ENCODE measurements around the gene PALD1. TPM values are rescaled to one million over a fixed set of nuclear protein-coding genes. Genes with fewer than 3 reads are reported as not detected.
A peak's percentile ranks its signal among the peaks of the same experiment; 100 is the strongest.

Gene PALD1
- total RNA-seq, 2 donors from 2014 or later = 1.3 to 3.9 TPM

GRCh38 chr10:70523549-70523948, 45.0 kb downstream of the PALD1 start:
- DNase-seq = no peak
- ATAC-seq = no peak
- intact Hi-C loops (cut with DNase I, micrococcal nuclease) = no loop called here

GRCh38 chr10:70528314-70528713, 49.7 kb downstream of the PALD1 start:
- intact Hi-C loops (cut with DNase I, micrococcal nuclease) = no loop called here
- no peak for DNase-seq
- no peak for ATAC-seq

- no peak for DNase-seq
- ATAC-seq = peak; percentile 66
- intact Hi-C loops (cut with DNase I, micrococcal nuclease) = no loop called here
These were observed 50.3 kb downstream of the PALD1 start for GRCh38 chr10:70528741-70529362.

GRCh38 chr10:70529848-70530247, 51.3 kb downstream of the PALD1 start:
- intact Hi-C loops (cut with DNase I, micrococcal nuclease) = no loop called here
- ATAC-seq = no peak
- DNase-seq = no peak

GRCh38 chr10:70530315-70530714, 51.7 kb downstream of the PALD1 start:
- no peak for DNase-seq
- no peak for ATAC-seq
- intact Hi-C loops (cut with DNase I, micrococcal nuclease) = no loop called here

- ATAC-seq = no peak
These were observed 54.1 kb downstream of the PALD1 start for GRCh38 chr10:70532554-70533188.

GRCh38 chr10:70533189-70533558, 54.6 kb downstream of the PALD1 start:
- no peak for ATAC-seq
- intact Hi-C loops (cut with DNase I, micrococcal nuclease) = no loop called here
- no peak for DNase-seq

More at GRCh38 chr10:70532554-70533188, 54.1 kb downstream of the PALD1 start:
- no peak for DNase-seq
- intact Hi-C loops (cut with DNase I, micrococcal nuclease) = no loop called here

GRCh38 chr10:70534281-70534680, 55.7 kb downstream of the PALD1 start:
- intact Hi-C loops (cut with DNase I, micrococcal nuclease) = no loop called here
- no peak for DNase-seq
- no peak for ATAC-seq

GRCh38 chr10:70535001-70535400, 56.4 kb downstream of the PALD1 start:
- no peak for ATAC-seq
- no peak for DNase-seq
- intact Hi-C loops (cut with DNase I, micrococcal nuclease) = no loop called here

- DNase-seq (no peak), ATAC-seq (no peak)
- intact Hi-C loops (cut with DNase I, micrococcal nuclease) = no loop called here
These were observed 56.9 kb downstream of the PALD1 start for GRCh38 chr10:70535451-70535850.

- DNase-seq (no peak), ATAC-seq (no peak)
- intact Hi-C loops (cut with DNase I, micrococcal nuclease) = no loop called here
These were observed 57.8 kb downstream of the PALD1 start for GRCh38 chr10:70536196-70536861.

- peak in 1 of 2 donors; percentile 67 for DNase-seq
- peak; percentile 86 for ATAC-seq
- intact Hi-C loops (cut with DNase I, micrococcal nuclease) = no loop called here
These were observed 59.0 kb downstream of the PALD1 start for GRCh38 chr10:70537398-70538194.

GRCh38 chr10:70538195-70538520, 59.6 kb downstream of the PALD1 start:
- DNase-seq (no peak), ATAC-seq (peak; percentile 21)
- intact Hi-C loops (cut with DNase I, micrococcal nuclease) = no loop called here

GRCh38 chr10:70538731-70539338, 60.3 kb downstream of the PALD1 start:
- ATAC-seq = no peak
- DNase-seq = no peak
- intact Hi-C loops (cut with DNase I, micrococcal nuclease) = no loop called here

GRCh38 chr10:70539471-70539870, 60.9 kb downstream of the PALD1 start:
- intact Hi-C loops (cut with DNase I, micrococcal nuclease) = no loop called here
- ATAC-seq = no peak
- no peak for DNase-seq

- intact Hi-C loops (cut with DNase I, micrococcal nuclease) = loop anchor here (5.0 kb wide), 1 partner anchor 78 kb away; no protein-coding TSS in a partner anchor
- DNase-seq (peak in 1 of 2 donors; percentile 44), ATAC-seq (peak; percentile 37)
These were observed 61.7 kb downstream of the PALD1 start for GRCh38 chr10:70540089-70540788.

- DNase-seq (no peak), ATAC-seq (no peak)
- intact Hi-C loops (cut with DNase I, micrococcal nuclease) = loop anchor here (5.0 kb wide), 1 partner anchor 79 kb away; no protein-coding TSS in a partner anchor
These were observed 62.3 kb downstream of the PALD1 start for GRCh38 chr10:70540789-70541360.

All from left colon (tissue), 2 donors.